ENCODE measurements around the gene ELFN2.
"Not testable (repeated sequence)": the region's sequence is repeated elsewhere in the genome, so short reads cannot be mapped to it uniquely, and the experiment has no call there.

ELFN2 gene

GRCh38 chr22:37334859-37335805 lies 92.1 kb downstream of the ELFN2 start:
- Histone ChIP-seq H3K4me3 (ENCODE audit: low read length) (peak overlapping the region; percentile 59; the same call in 1 of the 2 replicates), H3K4me1 (ENCODE audit: insufficient read depth, low read length) (no peaks in the 10 kb centered on the region), H3K9ac (ENCODE audit: low read depth, low read length) (no peak overlapping the region), H3K27me3 (ENCODE audit: insufficient read depth, low read length) (peaks cover 55% of the 10 kb centered on the region), H3K27ac (ENCODE audit: low read length) (no peak overlapping the region), H3K9me3 (ENCODE audit: insufficient read depth, low read depth, low read length) (no peaks in the 10 kb centered on the region), H3K36me3 (ENCODE audit: insufficient read depth, low read depth, low read length) (no peaks in the 10 kb centered on the region)

DNA sequence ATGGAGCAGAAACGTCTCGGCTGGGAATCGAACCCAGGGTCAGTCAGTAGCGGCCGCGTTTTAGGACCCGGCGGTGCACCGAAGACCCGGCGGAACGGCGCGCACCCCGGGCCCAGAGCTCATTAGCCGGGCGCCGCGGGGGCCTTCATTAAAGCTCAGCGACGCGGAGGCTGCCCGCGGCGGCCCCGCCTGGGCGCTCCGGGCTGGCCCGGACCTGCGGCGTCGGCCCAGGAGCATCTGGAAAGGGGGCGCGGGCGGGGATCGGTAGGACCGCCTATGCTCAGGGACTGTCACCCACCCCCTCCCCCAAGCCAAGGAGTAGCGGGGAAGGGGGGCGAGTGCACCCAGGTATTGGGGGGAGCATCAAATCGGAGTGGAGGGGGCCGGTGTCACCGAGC lies 92.8 kb downstream of the ELFN2 start:
- Histone ChIP-seq H3K36me3 (ENCODE audit: insufficient read depth, low read depth, low read length) (no peaks in the 10 kb centered on the region), H3K27ac (ENCODE audit: low read length) (no peak overlapping the region), H3K4me3 (ENCODE audit: low read length) (peak overlapping the region; percentile 59), H3K9ac (ENCODE audit: low read depth, low read length) (no peak overlapping the region), H3K4me1 (ENCODE audit: insufficient read depth, low read length) (no peaks in the 10 kb centered on the region), H3K27me3 (ENCODE audit: insufficient read depth, low read length) (peaks cover 55% of the 10 kb centered on the region), H3K9me3 (ENCODE audit: insufficient read depth, low read depth, low read length) (no peaks in the 10 kb centered on the region)

GRCh38 chr22:37333724-37334460 lies 93.4 kb downstream of the ELFN2 start:
- Histone ChIP-seq H3K27me3 (ENCODE audit: insufficient read depth, low read length) (peaks cover 60% of the 10 kb centered on the region), H3K27ac (ENCODE audit: low read length) (no peak overlapping the region), H3K4me1 (ENCODE audit: insufficient read depth, low read length) (no peaks in the 10 kb centered on the region), H3K4me3 (ENCODE audit: low read length) (peak overlapping the region; percentile 59), H3K36me3 (ENCODE audit: insufficient read depth, low read depth, low read length) (no peaks in the 10 kb centered on the region), H3K9me3 (ENCODE audit: insufficient read depth, low read depth, low read length) (no peaks in the 10 kb centered on the region), H3K9ac (ENCODE audit: low read depth, low read length) (no peak overlapping the region)

DNA sequence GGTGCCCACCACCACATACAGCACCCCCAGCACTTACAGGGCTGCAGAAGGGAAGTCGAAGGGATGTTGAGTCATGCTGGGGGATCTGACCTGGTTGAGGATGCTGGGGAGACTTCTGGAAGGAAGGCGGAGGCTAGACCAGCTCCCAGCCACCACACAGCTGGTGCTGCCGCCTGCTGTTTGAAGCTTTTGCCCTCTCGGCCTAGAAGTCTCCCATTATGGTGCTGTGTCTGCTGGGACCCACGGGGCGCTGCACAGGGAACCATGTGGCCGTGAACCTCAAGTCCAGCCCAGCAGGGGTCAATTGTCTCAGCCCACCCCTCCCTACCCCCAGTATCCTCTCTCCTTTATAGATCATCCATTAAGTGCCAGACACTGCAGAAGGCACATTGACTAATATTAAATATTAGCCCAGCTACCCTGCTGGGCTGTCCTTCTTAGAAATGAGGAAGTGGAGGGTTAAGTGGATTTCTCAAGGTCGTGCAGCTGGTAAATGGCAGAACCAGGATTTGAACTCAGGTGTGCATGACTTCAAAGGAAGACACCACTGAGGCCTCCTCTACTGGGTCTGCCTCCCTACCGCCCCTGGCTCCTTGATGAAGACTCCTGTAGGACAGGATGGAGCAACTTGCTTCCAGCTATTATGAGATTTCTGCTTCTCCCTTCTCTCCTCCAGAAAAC lies 95.3 kb downstream of the ELFN2 start:
- Histone ChIP-seq H3K36me3 (ENCODE audit: insufficient read depth, low read depth, low read length) (no peaks in the 10 kb centered on the region), H3K4me1 (ENCODE audit: insufficient read depth, low read length) (no peaks in the 10 kb centered on the region), H3K9me3 (ENCODE audit: insufficient read depth, low read depth, low read length) (no peaks in the 10 kb centered on the region), H3K4me3 (ENCODE audit: low read length) (no peak overlapping the region), H3K27me3 (ENCODE audit: insufficient read depth, low read length) (peaks cover 66% of the 10 kb centered on the region), H3K27ac (ENCODE audit: low read length) (no peak overlapping the region), H3K9ac (ENCODE audit: low read depth, low read length) (no peak overlapping the region)

- H3K36me3 ChIP-seq (ENCODE audit: insufficient read depth, low read depth, low read length): no peaks in the 10 kb centered on the region
- no peak overlapping the region for H3K9ac ChIP-seq (ENCODE audit: low read depth, low read length)
- no peak overlapping the region for H3K27ac ChIP-seq (ENCODE audit: low read length)
- no peaks in the 10 kb centered on the region for H3K4me1 ChIP-seq (ENCODE audit: insufficient read depth, low read length)
- peaks cover 63% of the 10 kb centered on the region for H3K27me3 ChIP-seq (ENCODE audit: insufficient read depth, low read length)
- H3K9me3 ChIP-seq (ENCODE audit: insufficient read depth, low read depth, low read length): no peaks in the 10 kb centered on the region
- H3K4me3 ChIP-seq (ENCODE audit: low read length): no peak overlapping the region
Measured at GRCh38 chr22:37331034-37331428, 96.2 kb downstream of the ELFN2 start.

DNA sequence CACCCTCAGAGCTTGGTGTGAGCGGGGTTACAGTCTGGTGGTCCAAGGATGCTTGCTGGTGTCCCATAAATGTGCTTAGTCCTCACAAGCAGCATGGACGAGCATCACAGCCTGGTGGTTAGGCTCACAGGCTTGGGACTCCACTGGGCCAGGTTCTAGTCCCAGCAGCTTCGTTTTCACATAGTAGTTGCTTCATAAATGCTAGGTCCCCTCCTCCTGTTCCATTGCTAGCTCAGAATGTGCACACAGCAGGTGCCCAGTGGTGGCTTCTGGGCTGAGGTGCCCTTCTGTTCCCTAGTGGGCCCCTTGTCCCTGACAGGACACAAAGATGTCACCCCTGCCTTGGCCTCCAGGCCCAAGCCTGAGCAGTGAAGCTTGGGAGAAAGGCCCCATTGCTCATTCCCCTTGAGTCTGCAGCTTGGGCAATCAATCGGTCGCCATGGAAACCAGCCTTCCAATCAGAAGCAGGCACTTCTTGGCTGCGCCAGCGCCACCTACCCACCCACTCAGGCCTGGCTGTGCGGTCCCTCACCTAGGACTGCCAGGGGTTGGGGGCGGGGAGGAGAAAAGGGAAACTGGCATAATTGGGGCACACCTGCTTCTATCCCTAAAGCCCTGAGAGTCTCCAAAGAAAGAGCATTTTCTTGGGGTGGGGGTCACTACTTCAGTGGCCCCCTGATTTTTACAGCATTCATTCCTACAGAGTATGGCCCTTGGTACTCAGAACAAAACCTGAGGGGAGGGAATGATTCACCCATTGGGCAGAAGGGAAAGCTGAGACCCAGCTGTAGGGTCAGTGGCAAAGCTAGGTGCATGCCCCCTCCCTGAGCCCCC lies 96.9 kb downstream of the ELFN2 start:
- H3K27me3 ChIP-seq (ENCODE audit: insufficient read depth, low read length): peaks cover 61% of the 10 kb centered on the region
- H3K4me1 ChIP-seq (ENCODE audit: insufficient read depth, low read length): no peaks in the 10 kb centered on the region
- no peak overlapping the region for H3K27ac ChIP-seq (ENCODE audit: low read length)
- H3K4me3 ChIP-seq (ENCODE audit: low read length): no peak overlapping the region
- no peaks in the 10 kb centered on the region for H3K9me3 ChIP-seq (ENCODE audit: insufficient read depth, low read depth, low read length)
- H3K36me3 ChIP-seq (ENCODE audit: insufficient read depth, low read depth, low read length): no peaks in the 10 kb centered on the region
- H3K9ac ChIP-seq (ENCODE audit: low read depth, low read length): no peak overlapping the region

- Histone ChIP-seq H3K4me3 (ENCODE audit: low read length) (no peak overlapping the region), H3K36me3 (ENCODE audit: insufficient read depth, low read depth, low read length) (no peaks in the 10 kb centered on the region), H3K27ac (ENCODE audit: low read length) (no peak overlapping the region), H3K27me3 (ENCODE audit: insufficient read depth, low read length) (peaks cover 61% of the 10 kb centered on the region), H3K4me1 (ENCODE audit: insufficient read depth, low read length) (no peaks in the 10 kb centered on the region; the same call in 1 of the 2 replicates), H3K9ac (ENCODE audit: low read depth, low read length) (no peak overlapping the region), H3K9me3 (ENCODE audit: insufficient read depth, low read depth, low read length) (no peaks in the 10 kb centered on the region)
Measured at GRCh38 chr22:37329238-37330140, 97.8 kb downstream of the ELFN2 start.

GRCh38 chr22:37328538-37329237 lies 98.6 kb downstream of the ELFN2 start:
- not testable (repeated sequence) for H3K36me3 ChIP-seq (ENCODE audit: insufficient read depth, low read depth, low read length); H3K9me3 ChIP-seq (ENCODE audit: insufficient read depth, low read depth, low read length); H3K4me1 ChIP-seq (ENCODE audit: insufficient read depth, low read length); H3K27ac ChIP-seq (ENCODE audit: low read length); H3K9ac ChIP-seq (ENCODE audit: low read depth, low read length); H3K4me3 ChIP-seq (ENCODE audit: low read length)
- H3K27me3 ChIP-seq (ENCODE audit: insufficient read depth, low read length): peaks cover 61% of the 10 kb centered on the region

GRCh38 chr22:37328017-37328416 lies 99.3 kb downstream of the ELFN2 start:
- H3K9me3 ChIP-seq (ENCODE audit: insufficient read depth, low read depth, low read length): no peaks in the 10 kb centered on the region
- no peaks in the 10 kb centered on the region for H3K36me3 ChIP-seq (ENCODE audit: insufficient read depth, low read depth, low read length)
- H3K27me3 ChIP-seq (ENCODE audit: insufficient read depth, low read length): peaks cover 61% of the 10 kb centered on the region
- no peak overlapping the region for H3K27ac ChIP-seq (ENCODE audit: low read length)
- peaks cover 8% of the 10 kb centered on the region; the same call in 1 of the 2 replicates for H3K4me1 ChIP-seq (ENCODE audit: insufficient read depth, low read length)
- H3K4me3 ChIP-seq (ENCODE audit: low read length): no peak overlapping the region
- no peak overlapping the region for H3K9ac ChIP-seq (ENCODE audit: low read depth, low read length)

- H3K9me3 ChIP-seq (ENCODE audit: insufficient read depth, low read depth, low read length): no peaks in the 10 kb centered on the region
- H3K27me3 ChIP-seq (ENCODE audit: insufficient read depth, low read length): peaks cover 58% of the 10 kb centered on the region
- no peak overlapping the region for H3K9ac ChIP-seq (ENCODE audit: low read depth, low read length)
- peaks cover 8% of the 10 kb centered on the region; the same call in 1 of the 2 replicates for H3K4me1 ChIP-seq (ENCODE audit: insufficient read depth, low read length)
- H3K27ac ChIP-seq (ENCODE audit: low read length): no peak overlapping the region
- no peaks in the 10 kb centered on the region for H3K36me3 ChIP-seq (ENCODE audit: insufficient read depth, low read depth, low read length)
- no peak overlapping the region for H3K4me3 ChIP-seq (ENCODE audit: low read length)
Measured at GRCh38 chr22:37326726-37327125, 100.6 kb downstream of the ELFN2 start.

All from iPS-20b (cell line).